MCF 10A (cell line): ENCODE measurements around the gene HDGF. TPM values are rescaled to one million over a fixed set of nuclear protein-coding genes. Genes with fewer than 3 reads are reported as not detected.
"Not testable (repeated sequence)": the region's sequence is repeated elsewhere in the genome, so short reads cannot be mapped to it uniquely, and the experiment has no call there.

Source experiments
- BruUV-seq: library from RNA; stranded (reverse); fragments of 400-500 nt; replicated peaks from 2 replicates; lab custom pipeline; 2021; lab: Mats Ljungman, UMichigan
- CTCF ChIA-PET: fragments of 300-600 bp; sonication (Branson Sonifier 250); formaldehyde crosslinking; extraction: SDS; loops from one replicate; lab custom pipeline; 2021; ENCODE audit warnings: antibody characterized with exemption, inconsistent platforms; lab: Yijun Ruan, JAX
- POLR2A ChIA-PET: fragments of 300-600, 350-650 bp; sonication (Branson Sonifier 250); formaldehyde crosslinking; extraction: SDS; loops from one replicate; lab custom pipeline; 2020; ENCODE audit warnings: antibody characterized with exemption, inconsistent platforms; lab: Yijun Ruan, JAX
- DNase-seq: peaks from one replicate; pipeline ENCODE4 v3.0.0-alpha.2; 2018; ENCODE audit not compliant: unreplicated experiment
- H3K27ac Mint-ChIP-seq: one replicate; pipeline ENCODE4 v1.8.0; 2022; ENCODE audit warnings: mild to moderate bottlenecking, low read depth, mixed read lengths; ENCODE audit not compliant: unreplicated experiment
- H3K27me3 Mint-ChIP-seq: one replicate; pipeline ENCODE4 v1.8.0; 2022; ENCODE audit warnings: mixed read lengths; ENCODE audit not compliant: insufficient read depth, unreplicated experiment
- H3K36me3 Mint-ChIP-seq: one replicate; pipeline ENCODE4 v1.8.0; 2022; ENCODE audit warnings: mild to moderate bottlenecking, moderate library complexity, mixed read lengths; ENCODE audit not compliant: insufficient read depth, unreplicated experiment
- H3K4me1 Mint-ChIP-seq: one replicate; pipeline ENCODE4 v1.8.0; 2022; ENCODE audit warnings: mixed read lengths; ENCODE audit not compliant: insufficient read depth, unreplicated experiment
- H3K4me3 Mint-ChIP-seq: one replicate; pipeline ENCODE4 v1.8.0; 2022; ENCODE audit warnings: mild to moderate bottlenecking, moderate library complexity, mixed read lengths; ENCODE audit not compliant: unreplicated experiment
- H3K9me3 Mint-ChIP-seq: one replicate; pipeline ENCODE4 v1.8.0; 2022; ENCODE audit warnings: mixed read lengths; ENCODE audit not compliant: unreplicated experiment
- CTCF ChIP-seq: fragments of 200-600 bp; IDR thresholded peaks from one replicate; pipeline ENCODE4 v1.8.0; 2022; ENCODE audit warnings: antibody characterized with exemption, mild to moderate bottlenecking; ENCODE audit not compliant: unreplicated experiment
- intact Hi-C: fragments of 100-400 bp; cut with micrococcal nuclease; formaldehyde crosslinking; loops from 2 replicates; pipeline ENCODE4 v1.14.1; 2022
- total RNA-seq: library from RNA; stranded (reverse); gene quantifications from 2 replicates; pipeline ENCODE4 v1.2.3, GENCODE V29; 2022

The HDGF gene
- total RNA-seq, 1 experiment from 2014 or later, result 707 TPM

- H3K27ac Mint-ChIP-seq, result no peak overlapping the region
- POLR2A ChIA-PET, result interaction anchor here (0.9 to 9.1 kb wide), 7 partner anchors 12 to 79 kb away, joined by 3 to 375 read pairs (median 12); partner anchors contain the start of genes HDGF, ISG20L2, METTL25B and MRPL24
- CTCF ChIA-PET, result interaction anchor here (0.6 to 9.4 kb wide), 7 partner anchors 9 to 120 kb away, joined by 3 to 115 read pairs (median 4); partner anchors contain the start of genes HDGF, ISG20L2 and METTL25B
- no TSS peak for BruUV-seq
- TF ChIP-seq CTCF, result no peak
- no peak for DNase-seq
- H3K36me3 Mint-ChIP-seq, result peaks cover 27% of the 10 kb centered on the region
- no peak overlapping the region for H3K4me3 Mint-ChIP-seq
- H3K4me1 Mint-ChIP-seq, result peaks cover 26% of the 10 kb centered on the region
- H3K27me3 Mint-ChIP-seq, result no peaks in the 10 kb centered on the region
- intact Hi-C loops, result loop anchor here (2.0 kb wide), 1 partner anchor 25 kb away; the partner anchor contains the start of gene MRPL24
- no peaks in the 10 kb centered on the region for H3K9me3 Mint-ChIP-seq
Observed at GRCh38 chr1:156765666-156766065, 14.2 kb upstream of the HDGF start.

DNA sequence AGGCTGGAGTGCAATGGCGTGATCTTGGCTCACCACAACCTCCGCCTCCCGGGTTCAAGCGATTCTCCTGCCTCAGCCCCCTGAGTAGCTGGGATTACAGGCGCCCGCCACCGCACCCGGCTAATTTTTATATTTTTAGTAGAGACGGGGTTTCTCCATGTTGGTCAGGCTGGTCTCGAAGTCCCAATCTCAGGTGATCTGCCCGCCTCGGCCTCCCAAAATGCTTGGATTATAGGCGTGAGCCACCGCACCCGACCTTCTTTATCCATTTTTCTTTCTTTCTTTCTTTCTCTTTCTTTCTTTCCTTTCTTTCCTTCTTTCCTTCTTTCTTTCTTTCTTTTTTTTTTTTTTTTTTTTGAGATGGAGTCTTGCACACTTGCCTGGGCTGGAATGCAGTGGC is 13.7 kb upstream of the HDGF start:
- ChIA-PET POLR2A (interaction anchor here (0.7 to 9.1 kb wide), 5 partner anchors 11 to 152 kb away, joined by 3 to 375 read pairs (median 220); partner anchors contain the start of genes HDGF, ISG20L2, METTL25B and MRPL24), CTCF (interaction anchor here (0.7 to 9.4 kb wide), 7 partner anchors 13 to 324 kb away, joined by 3 to 115 read pairs (median 4); partner anchors contain the start of genes HDGF, ISG20L2 and METTL25B)
- H3K4me3 Mint-ChIP-seq, H3K9me3 Mint-ChIP-seq, H3K27ac Mint-ChIP-seq, H3K27me3 Mint-ChIP-seq, DNase-seq, BruUV-seq, intact Hi-C loops: not testable (repeated sequence)
- peaks cover 24% of the 10 kb centered on the region for H3K4me1 Mint-ChIP-seq
- peaks cover 22% of the 10 kb centered on the region for H3K36me3 Mint-ChIP-seq

GRCh38 chr1:156760796-156761104 is 9.3 kb upstream of the HDGF start:
- H3K4me1 Mint-ChIP-seq, result no peaks in the 10 kb centered on the region
- no peaks in the 10 kb centered on the region for H3K9me3 Mint-ChIP-seq
- no peak overlapping the region for H3K27ac Mint-ChIP-seq
- ChIA-PET CTCF (interaction anchor here (0.5 to 1.3 kb wide), 4 partner anchors 9 to 104 kb away, joined by 3 to 7 read pairs (median 3); partner anchors contain the start of gene HDGF), POLR2A (interaction anchor here (0.6 to 1.4 kb wide), 4 partner anchors 8 to 129 kb away, joined by 3 to 7 read pairs (median 5); partner anchors contain the start of genes HDGF and MRPL24)
- DNase-seq, result no peak
- no peaks in the 10 kb centered on the region for H3K27me3 Mint-ChIP-seq
- H3K36me3 Mint-ChIP-seq, result peaks cover 7% of the 10 kb centered on the region
- no TSS peak for BruUV-seq
- no peak for TF ChIP-seq CTCF
- intact Hi-C loops, result no loop called here
- H3K4me3 Mint-ChIP-seq, result no peak overlapping the region

DNA sequence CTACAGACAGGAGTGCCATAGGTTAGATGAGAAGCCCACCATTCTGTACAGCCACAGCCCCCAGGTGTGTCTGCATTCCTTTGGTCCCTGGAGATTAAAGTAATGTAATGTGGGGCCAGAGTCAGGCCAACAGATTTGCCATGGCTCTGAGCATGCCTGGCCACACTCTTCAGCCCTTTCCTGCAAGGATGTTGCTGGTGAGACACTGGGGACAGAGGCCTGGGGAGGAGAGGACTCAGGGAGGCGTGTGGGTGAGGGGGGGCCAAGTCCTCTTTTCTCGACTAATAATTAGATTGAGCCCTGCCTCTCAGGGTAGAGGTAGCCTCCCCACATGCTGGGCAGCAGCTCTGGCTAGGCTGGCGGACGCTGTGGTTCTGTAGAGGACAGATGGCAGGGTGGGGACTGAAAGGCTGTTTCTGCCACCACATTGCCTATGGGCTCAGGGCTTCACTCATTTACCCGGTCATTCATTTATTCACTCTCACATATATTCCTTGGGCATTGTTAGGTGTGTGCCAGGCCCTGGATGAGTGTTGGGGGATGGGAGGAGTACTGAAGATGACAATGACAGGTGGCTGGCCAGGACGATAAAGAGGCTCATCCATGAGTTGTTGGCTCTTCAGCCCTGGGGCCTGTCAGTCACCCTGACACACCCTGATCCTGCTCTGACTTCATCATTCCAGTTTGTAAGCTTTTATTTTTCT is 8.8 kb upstream of the HDGF start:
- POLR2A ChIA-PET, result interaction anchor here (0.6 to 1.4 kb wide), 4 partner anchors 8 to 129 kb away, joined by 3 to 7 read pairs (median 5); partner anchors contain the start of genes HDGF and MRPL24
- no peak overlapping the region for H3K27ac Mint-ChIP-seq

GRCh38 chr1:156757572-156758253 is 6.2 kb upstream of the HDGF start:
- ChIA-PET POLR2A (interaction anchor here (0.9 to 10.7 kb wide), 2 partner anchors 9 to 17 kb away, joined by 5 to 299 read pairs; partner anchors contain the start of genes MRPL24 and PRCC), CTCF (interaction anchor here (0.6 to 4.3 kb wide), 6 partner anchors 15 to 132 kb away, joined by 3 to 32 read pairs (median 4); no protein-coding TSS in a partner anchor)
- BruUV-seq, H3K36me3 Mint-ChIP-seq, H3K4me3 Mint-ChIP-seq, DNase-seq, intact Hi-C loops, H3K4me1 Mint-ChIP-seq, H3K9me3 Mint-ChIP-seq, H3K27ac Mint-ChIP-seq, H3K27me3 Mint-ChIP-seq: not testable (repeated sequence)

More for the DNA sequence above, 8.8 kb upstream of the HDGF start:
- no peaks in the 10 kb centered on the region for H3K9me3 Mint-ChIP-seq
- CTCF ChIA-PET, result interaction anchor here (0.5 to 1.3 kb wide), 4 partner anchors 8 to 103 kb away, joined by 3 to 7 read pairs (median 3); partner anchors contain the start of gene HDGF
- DNase-seq, result no peak
- no peaks in the 10 kb centered on the region for H3K27me3 Mint-ChIP-seq
- intact Hi-C loops, result no loop called here
- H3K36me3 Mint-ChIP-seq, result peaks cover 9% of the 10 kb centered on the region
- BruUV-seq, result no TSS peak
- no peaks in the 10 kb centered on the region for H3K4me1 Mint-ChIP-seq
- no peak overlapping the region for H3K4me3 Mint-ChIP-seq
- no peak for TF ChIP-seq CTCF
